Measurements from ENCODE around the gene BCO2.

DNA sequence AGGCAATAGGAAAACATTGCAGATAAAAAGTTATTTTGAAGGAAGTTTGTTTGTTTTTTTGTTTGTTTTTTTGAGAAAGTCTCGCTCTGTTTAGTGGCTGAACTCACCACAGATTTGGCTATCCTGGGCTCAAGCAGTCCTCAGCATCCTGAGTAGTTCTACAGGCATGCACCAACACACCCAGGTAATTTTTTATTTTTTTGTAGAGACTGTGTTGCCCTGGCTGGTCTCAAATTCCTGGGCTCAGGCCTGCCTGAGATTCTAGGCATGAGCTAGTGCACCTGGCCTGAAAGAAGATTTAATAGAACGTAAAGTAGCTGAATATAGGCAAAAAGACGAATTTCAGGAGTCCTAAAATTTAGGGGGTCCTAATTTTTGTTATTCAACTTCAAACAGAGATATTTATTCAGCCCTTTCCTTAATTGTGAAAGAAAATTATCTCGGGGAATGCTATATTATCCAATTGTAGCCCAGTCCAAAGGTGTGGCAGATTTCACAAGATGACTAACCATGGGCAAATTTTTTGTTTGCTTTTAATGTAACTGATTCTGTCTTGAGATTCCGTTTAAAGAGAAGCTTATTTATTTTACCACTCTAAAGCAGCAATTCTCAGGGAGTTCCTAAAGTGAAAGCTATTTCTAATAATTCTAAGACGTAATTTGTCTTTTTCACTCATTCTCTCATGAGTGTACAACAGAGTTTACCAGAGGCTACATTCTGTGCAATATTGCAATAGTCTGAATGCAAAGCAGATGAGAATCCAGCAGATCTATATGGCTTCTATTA lies 12.4 kb upstream of the BCO2 start:
- TF ChIP-seq SALL2 (tag by site-specific recombination; IDR thresholded peaks at IDR 0.05; ENCODE audit: borderline replicate concordance) (no peak), SP2 (tag by site-specific recombination; IDR thresholded peaks at IDR 0.05) (no peak), ZNF626 (tag by site-specific recombination; IDR thresholded peaks at IDR 0.05) (no peak), ZNF394 (tag by site-specific recombination; IDR thresholded peaks at IDR 0.05; ENCODE audit: borderline replicate concordance) (no peak), ZNF10 (tag by site-specific recombination; IDR thresholded peaks at IDR 0.05) (no peak), ZIC2 (tag by site-specific recombination; IDR thresholded peaks at IDR 0.05) (no peak)
- TF ChIP-seq, protein P1, sequence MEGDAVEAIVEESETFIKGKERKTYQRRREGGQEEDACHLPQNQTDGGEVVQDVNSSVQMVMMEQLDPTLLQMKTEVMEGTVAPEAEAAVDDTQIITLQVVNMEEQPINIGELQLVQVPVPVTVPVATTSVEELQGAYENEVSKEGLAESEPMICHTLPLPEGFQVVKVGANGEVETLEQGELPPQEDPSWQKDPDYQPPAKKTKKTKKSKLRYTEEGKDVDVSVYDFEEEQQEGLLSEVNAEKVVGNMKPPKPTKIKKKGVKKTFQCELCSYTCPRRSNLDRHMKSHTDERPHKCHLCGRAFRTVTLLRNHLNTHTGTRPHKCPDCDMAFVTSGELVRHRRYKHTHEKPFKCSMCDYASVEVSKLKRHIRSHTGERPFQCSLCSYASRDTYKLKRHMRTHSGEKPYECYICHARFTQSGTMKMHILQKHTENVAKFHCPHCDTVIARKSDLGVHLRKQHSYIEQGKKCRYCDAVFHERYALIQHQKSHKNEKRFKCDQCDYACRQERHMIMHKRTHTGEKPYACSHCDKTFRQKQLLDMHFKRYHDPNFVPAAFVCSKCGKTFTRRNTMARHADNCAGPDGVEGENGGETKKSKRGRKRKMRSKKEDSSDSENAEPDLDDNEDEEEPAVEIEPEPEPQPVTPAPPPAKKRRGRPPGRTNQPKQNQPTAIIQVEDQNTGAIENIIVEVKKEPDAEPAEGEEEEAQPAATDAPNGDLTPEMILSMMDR (tag by site-specific recombination; IDR thresholded peaks at IDR 0.05) = no peak
- TF ChIP-seq, protein P2, sequence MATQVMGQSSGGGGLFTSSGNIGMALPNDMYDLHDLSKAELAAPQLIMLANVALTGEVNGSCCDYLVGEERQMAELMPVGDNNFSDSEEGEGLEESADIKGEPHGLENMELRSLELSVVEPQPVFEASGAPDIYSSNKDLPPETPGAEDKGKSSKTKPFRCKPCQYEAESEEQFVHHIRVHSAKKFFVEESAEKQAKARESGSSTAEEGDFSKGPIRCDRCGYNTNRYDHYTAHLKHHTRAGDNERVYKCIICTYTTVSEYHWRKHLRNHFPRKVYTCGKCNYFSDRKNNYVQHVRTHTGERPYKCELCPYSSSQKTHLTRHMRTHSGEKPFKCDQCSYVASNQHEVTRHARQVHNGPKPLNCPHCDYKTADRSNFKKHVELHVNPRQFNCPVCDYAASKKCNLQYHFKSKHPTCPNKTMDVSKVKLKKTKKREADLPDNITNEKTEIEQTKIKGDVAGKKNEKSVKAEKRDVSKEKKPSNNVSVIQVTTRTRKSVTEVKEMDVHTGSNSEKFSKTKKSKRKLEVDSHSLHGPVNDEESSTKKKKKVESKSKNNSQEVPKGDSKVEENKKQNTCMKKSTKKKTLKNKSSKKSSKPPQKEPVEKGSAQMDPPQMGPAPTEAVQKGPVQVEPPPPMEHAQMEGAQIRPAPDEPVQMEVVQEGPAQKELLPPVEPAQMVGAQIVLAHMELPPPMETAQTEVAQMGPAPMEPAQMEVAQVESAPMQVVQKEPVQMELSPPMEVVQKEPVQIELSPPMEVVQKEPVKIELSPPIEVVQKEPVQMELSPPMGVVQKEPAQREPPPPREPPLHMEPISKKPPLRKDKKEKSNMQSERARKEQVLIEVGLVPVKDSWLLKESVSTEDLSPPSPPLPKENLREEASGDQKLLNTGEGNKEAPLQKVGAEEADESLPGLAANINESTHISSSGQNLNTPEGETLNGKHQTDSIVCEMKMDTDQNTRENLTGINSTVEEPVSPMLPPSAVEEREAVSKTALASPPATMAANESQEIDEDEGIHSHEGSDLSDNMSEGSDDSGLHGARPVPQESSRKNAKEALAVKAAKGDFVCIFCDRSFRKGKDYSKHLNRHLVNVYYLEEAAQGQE (tag by site-specific recombination; IDR thresholded peaks at IDR 0.05) = no peak
- TF ChIP-seq, protein P3, sequence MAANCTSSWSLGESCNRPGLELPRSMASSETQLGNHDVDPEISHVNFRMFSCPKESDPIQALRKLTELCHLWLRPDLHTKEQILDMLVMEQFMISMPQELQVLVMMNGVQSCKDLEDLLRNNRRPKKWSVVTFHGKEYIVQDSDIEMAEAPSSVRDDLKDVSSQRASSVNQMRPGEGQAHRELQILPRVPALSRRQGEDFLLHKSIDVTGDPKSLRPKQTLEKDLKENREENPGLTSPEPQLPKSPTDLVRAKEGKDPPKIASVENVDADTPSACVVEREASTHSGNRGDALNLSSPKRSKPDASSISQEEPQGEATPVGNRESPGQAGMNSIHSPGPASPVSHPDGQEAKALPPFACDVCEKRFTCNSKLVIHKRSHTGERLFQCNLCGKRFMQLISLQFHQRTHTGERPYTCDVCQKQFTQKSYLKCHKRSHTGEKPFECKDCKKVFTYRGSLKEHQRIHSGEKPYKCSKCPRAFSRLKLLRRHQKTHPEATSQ (tag by site-specific recombination; IDR thresholded peaks at IDR 0.05) = no peak
- TF ChIP-seq, protein P4, sequence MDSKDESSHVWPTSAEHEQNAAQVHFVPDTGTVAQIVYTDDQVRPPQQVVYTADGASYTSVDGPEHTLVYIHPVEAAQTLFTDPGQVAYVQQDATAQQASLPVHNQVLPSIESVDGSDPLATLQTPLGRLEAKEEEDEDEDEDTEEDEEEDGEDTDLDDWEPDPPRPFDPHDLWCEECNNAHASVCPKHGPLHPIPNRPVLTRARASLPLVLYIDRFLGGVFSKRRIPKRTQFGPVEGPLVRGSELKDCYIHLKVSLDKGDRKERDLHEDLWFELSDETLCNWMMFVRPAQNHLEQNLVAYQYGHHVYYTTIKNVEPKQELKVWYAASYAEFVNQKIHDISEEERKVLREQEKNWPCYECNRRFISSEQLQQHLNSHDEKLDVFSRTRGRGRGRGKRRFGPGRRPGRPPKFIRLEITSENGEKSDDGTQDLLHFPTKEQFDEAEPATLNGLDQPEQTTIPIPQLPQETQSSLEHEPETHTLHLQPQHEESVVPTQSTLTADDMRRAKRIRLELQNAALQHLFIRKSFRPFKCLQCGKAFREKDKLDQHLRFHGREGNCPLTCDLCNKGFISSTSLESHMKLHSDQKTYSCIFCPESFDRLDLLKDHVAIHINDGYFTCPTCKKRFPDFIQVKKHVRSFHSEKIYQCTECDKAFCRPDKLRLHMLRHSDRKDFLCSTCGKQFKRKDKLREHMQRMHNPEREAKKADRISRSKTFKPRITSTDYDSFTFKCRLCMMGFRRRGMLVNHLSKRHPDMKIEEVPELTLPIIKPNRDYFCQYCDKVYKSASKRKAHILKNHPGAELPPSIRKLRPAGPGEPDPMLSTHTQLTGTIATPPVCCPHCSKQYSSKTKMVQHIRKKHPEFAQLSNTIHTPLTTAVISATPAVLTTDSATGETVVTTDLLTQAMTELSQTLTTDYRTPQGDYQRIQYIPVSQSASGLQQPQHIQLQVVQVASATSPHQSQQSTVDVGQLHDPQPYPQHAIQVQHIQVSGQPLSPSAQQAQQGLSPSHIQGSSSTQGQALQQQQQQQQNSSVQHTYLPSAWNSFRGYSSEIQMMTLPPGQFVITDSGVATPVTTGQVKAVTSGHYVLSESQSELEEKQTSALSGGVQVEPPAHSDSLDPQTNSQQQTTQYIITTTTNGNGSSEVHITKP (tag by site-specific recombination; IDR thresholded peaks at IDR 0.05) = no peak
- TF ChIP-seq, protein P5, sequence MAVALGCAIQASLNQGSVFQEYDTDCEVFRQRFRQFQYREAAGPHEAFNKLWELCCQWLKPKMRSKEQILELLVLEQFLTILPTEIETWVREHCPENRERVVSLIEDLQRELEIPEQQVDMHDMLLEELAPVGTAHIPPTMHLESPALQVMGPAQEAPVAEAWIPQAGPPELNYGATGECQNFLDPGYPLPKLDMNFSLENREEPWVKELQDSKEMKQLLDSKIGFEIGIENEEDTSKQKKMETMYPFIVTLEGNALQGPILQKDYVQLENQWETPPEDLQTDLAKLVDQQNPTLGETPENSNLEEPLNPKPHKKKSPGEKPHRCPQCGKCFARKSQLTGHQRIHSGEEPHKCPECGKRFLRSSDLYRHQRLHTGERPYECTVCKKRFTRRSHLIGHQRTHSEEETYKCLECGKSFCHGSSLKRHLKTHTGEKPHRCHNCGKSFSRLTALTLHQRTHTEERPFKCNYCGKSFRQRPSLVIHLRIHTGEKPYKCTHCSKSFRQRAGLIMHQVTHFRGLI (tag by site-specific recombination; IDR thresholded peaks at IDR 0.05) = no peak
